HCT116 (cell line): ENCODE results near the gene CERS6. TPM values are rescaled to one million over a fixed set of nuclear protein-coding genes. Genes with fewer than 3 reads are reported as not detected.

Source experiments
- ATAC-seq: fragments of 200-7000 bp; cut with Tn5 transposase; 2 replicates; pipeline ENCODE4 v1.9.1; 2020; ENCODE audit warnings: mild to moderate bottlenecking, moderate library complexity
- BruUV-seq: library from RNA; stranded (reverse); fragments of 400-500 nt; replicated peaks from 2 replicates; lab custom pipeline; 2021; lab: Mats Ljungman, UMichigan
- CTCF ChIA-PET: fragments of 300-600 bp; sonication (Branson Sonifier 250); formaldehyde crosslinking; loops from one replicate; lab custom pipeline; 2021; ENCODE audit warnings: antibody characterized with exemption; lab: Charles Lee
- POLR2A ChIA-PET: fragments of 300-600, 350-600 bp; sonication (Branson Sonifier 250); formaldehyde crosslinking; loops from one replicate; lab custom pipeline; 2021; ENCODE audit warnings: antibody characterized with exemption; lab: Charles Lee
- RAD21 ChIA-PET, 2 experiments: fragments of 300-600 bp; sonication (Branson Sonifier 250); formaldehyde crosslinking; loops; one replicate each; lab custom pipeline; 2023; ENCODE audit warnings: low total read pairs in 2 of 2; ENCODE audit not compliant: uncharacterized antibody in 2 of 2, unreplicated experiment in 2 of 2, low non-redundant PET in 1 of 2; lab: Charles Lee
- DNase-seq: peaks from one replicate; pipeline ENCODE4 v3.0.0-alpha.2; 2010; ENCODE audit warnings: low read depth, low spot score
- H2AFZ ChIP-seq: fragments of 200-600 bp; shearing (Covaris generic), sonication (generic); 2 replicates; pipeline ENCODE4 v1.6.1; 2017; ENCODE audit warnings: low read depth, mixed run types, mixed read lengths, antibody characterized with exemption, low read length; ENCODE audit not compliant: poor library complexity, severe bottlenecking
- H3K27ac ChIP-seq: 2 replicates; pipeline ENCODE4 v1.5.1; 2012; ENCODE audit warnings: low read depth, low read length
- H3K27me3 ChIP-seq: fragments of 200-600 bp; sonication (generic); 2 replicates; pipeline ENCODE4 v1.6.1; 2016; ENCODE audit warnings: mixed run types, low read length, mixed read lengths; ENCODE audit not compliant: insufficient read depth
- H3K36me3 ChIP-seq, 2 experiments: fragments of 200-500 bp in 1 of 2; fragments of 200-600 bp in 1 of 2; sonication (Bioruptor generic) in 1 of 2; sonication (generic) in 1 of 2; 2 replicates each; pipeline versions ENCODE4 v1.5.1 to v1.6.1; 2014 to 2016; ENCODE audit warnings: low read length in 2 of 2, inconsistent platforms in 1 of 2, mixed read lengths in 1 of 2, mixed run types in 1 of 2; ENCODE audit not compliant: insufficient read depth in 2 of 2, control insufficient read depth in 1 of 2
- H3K4me1 ChIP-seq, 2 experiments: fragments of 200-600 bp in 1 of 2; sonication (generic) in 1 of 2; 2 replicates each; pipeline versions ENCODE4 v1.5.1 to v1.6.1; 2012 to 2017; ENCODE audit warnings: low read length in 2 of 2, inconsistent platforms in 1 of 2, mild to moderate bottlenecking in 1 of 2, mixed read lengths in 1 of 2, mixed run types in 1 of 2, moderate library complexity in 1 of 2; ENCODE audit not compliant: insufficient read depth in 2 of 2, control insufficient read depth in 1 of 2
- H3K4me2 ChIP-seq: fragments of 200-600 bp; sonication (generic); 2 replicates; pipeline ENCODE4 v1.6.1; 2017; ENCODE audit warnings: mixed run types, low read length, mixed read lengths
- H3K4me3 ChIP-seq, 2 experiments: fragments of 200-600 bp in 1 of 2; sonication (generic) in 1 of 2; replicated peaks in 1 of 2; 2 replicates each; pipeline ENCODE4 v1.5.1; 2011 to 2016; ENCODE audit warnings: low read length in 2 of 2, control low read depth in 1 of 2, low read depth in 1 of 2, mild to moderate bottlenecking in 1 of 2, mixed read lengths in 1 of 2, mixed run types in 1 of 2
- H3K79me2 ChIP-seq: fragments of 200-600 bp; sonication (generic); 2 replicates; pipeline ENCODE4 v1.6.1; 2017; ENCODE audit warnings: mild to moderate bottlenecking, mixed run types, low read length, moderate library complexity, mixed read lengths; ENCODE audit not compliant: insufficient read depth
- H3K9ac ChIP-seq: fragments of 200-600 bp; sonication (generic); 2 replicates; pipeline ENCODE4 v1.6.1; 2016; ENCODE audit warnings: low read length, mixed read lengths
- H3K9me2 ChIP-seq: fragments of 200-600 bp; sonication (generic), shearing (Covaris generic); 2 replicates; pipeline ENCODE4 v1.6.1; 2017; ENCODE audit warnings: mixed run types, mild to moderate bottlenecking, moderate library complexity; ENCODE audit not compliant: insufficient read depth
- H3K9me3 ChIP-seq, 2 experiments: fragments of 200-500 bp in 1 of 2; fragments of 200-600 bp in 1 of 2; sonication (Bioruptor generic) in 1 of 2; sonication (generic) in 1 of 2; 2 replicates each; pipeline ENCODE4 v1.6.1; 2014 to 2017; ENCODE audit warnings: low read length in 2 of 2, mixed read lengths in 2 of 2, inconsistent platforms in 1 of 2, low read depth in 1 of 2, mild to moderate bottlenecking in 1 of 2, mixed run types in 1 of 2, moderate library complexity in 1 of 2; ENCODE audit not compliant: control insufficient read depth in 1 of 2, insufficient read depth in 1 of 2
- H4K20me1 ChIP-seq: fragments of 200-600 bp; sonication (generic), shearing (Covaris generic); 2 replicates; pipeline ENCODE4 v1.6.1; 2017; ENCODE audit warnings: mixed run types, mild to moderate bottlenecking, moderate library complexity; ENCODE audit not compliant: insufficient read depth
- CEBPB ChIP-seq: IDR thresholded peaks from 2 replicates; pipeline ENCODE4 v1.6.1; 2012; ENCODE audit warnings: low read depth
- EGR1 ChIP-seq: IDR thresholded peaks from 2 replicates; pipeline ENCODE4 v1.6.1; 2012; ENCODE audit warnings: low read depth
- EZH2 ChIP-seq: fragments of 200-600 bp; sonication (generic); IDR thresholded peaks from 2 replicates; pipeline ENCODE4 v1.6.1; 2017; ENCODE audit warnings: antibody characterized with exemption, mixed run types
- EZH2phosphoT487 ChIP-seq: fragments of 200-600 bp; IDR thresholded peaks from 2 replicates; pipeline ENCODE4 v1.6.1; 2018; ENCODE audit warnings: antibody characterized with exemption, borderline replicate concordance
- FOSL1 ChIP-seq: IDR thresholded peaks from 2 replicates; pipeline ENCODE4 v1.6.1; 2012; ENCODE audit warnings: low read depth
- SIN3A ChIP-seq: IDR thresholded peaks from 2 replicates; pipeline ENCODE4 v1.6.1; 2012; ENCODE audit warnings: low read depth
- intact Hi-C: fragments of 100-400 bp; cut with micrococcal nuclease; formaldehyde crosslinking; loops from 2 replicates; pipeline ENCODE4 v1.10.0; 2022
- total RNA-seq: library from RNA; stranded (reverse); gene quantifications from one replicate; pipeline ENCODE4 v1.2.1, GENCODE V29; 2021; ENCODE audit not compliant: unreplicated experiment

The CERS6 gene
- total RNA-seq, 1 experiment from 2014 or later: 37.0 TPM

DNA sequence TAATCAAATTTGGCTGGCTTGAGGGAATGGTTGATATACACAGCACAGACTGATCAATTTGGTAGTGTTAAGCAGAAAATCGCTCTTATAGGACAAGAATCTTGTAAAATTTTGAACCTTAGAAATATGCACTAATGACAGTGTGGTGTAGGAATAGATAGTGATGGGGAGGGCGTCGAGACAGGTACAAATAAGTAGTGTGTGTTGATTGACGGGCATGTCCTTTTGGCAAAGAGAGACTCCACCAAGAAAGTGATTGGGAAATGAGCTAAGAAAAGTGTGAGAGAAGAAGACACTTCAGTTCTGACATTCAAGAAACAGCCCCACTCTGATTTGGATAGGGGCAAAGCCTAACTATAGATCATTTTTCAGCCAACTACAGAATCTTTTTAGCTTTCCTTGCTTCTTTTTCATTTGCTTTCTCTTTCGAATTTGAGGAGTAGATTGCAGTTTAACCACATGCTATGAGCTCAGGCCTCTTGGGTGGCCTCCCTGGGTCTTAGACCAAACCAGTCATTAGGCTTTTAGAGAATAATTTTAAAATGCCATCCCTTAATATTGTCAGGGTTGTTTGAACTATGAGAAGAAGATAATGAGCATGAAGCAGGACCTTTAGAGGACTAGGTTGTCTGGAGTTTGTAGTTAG is 127.1 kb downstream of the CERS6 start:
- ChIA-PET RAD21 (no interaction called here), CTCF (no interaction called here), POLR2A (no interaction called here)
- BruUV-seq: no TSS peak
- no peaks in the 10 kb centered on the region for H3K36me3 ChIP-seq
- no peaks in the 10 kb centered on the region for H3K27me3 ChIP-seq
- H2AFZ ChIP-seq: no peak overlapping the region
- ATAC-seq: no peak
- peaks cover 4% of the 10 kb centered on the region; the same call in 1 of the 2 replicates for H4K20me1 ChIP-seq
- no peak for TF ChIP-seq FOSL1
- no peak for TF ChIP-seq CEBPB
- no peak for TF ChIP-seq SIN3A
- no peak for TF ChIP-seq EZH2phosphoT487
- TF ChIP-seq EGR1: no peak
- peak overlapping the region; percentile 39 for H3K4me2 ChIP-seq
- peaks cover 5 to 20% of the 10 kb centered on the region in 2 experiments; a peak in 3 of 4 replicates for H3K4me1 ChIP-seq
- DNase-seq: no peak
- H3K9ac ChIP-seq: no peak overlapping the region
- H3K27ac ChIP-seq: no peak overlapping the region; the same call in 1 of the 2 replicates
- H3K9me3 ChIP-seq: no peaks in the 10 kb centered on the region
- intact Hi-C loops: no loop called here
- H3K79me2 ChIP-seq: peaks cover 13% of the 10 kb centered on the region; the same call in 1 of the 2 replicates
- no peaks in the 10 kb centered on the region for H3K9me2 ChIP-seq
- H3K4me3 ChIP-seq: no peak overlapping the region

DNA sequence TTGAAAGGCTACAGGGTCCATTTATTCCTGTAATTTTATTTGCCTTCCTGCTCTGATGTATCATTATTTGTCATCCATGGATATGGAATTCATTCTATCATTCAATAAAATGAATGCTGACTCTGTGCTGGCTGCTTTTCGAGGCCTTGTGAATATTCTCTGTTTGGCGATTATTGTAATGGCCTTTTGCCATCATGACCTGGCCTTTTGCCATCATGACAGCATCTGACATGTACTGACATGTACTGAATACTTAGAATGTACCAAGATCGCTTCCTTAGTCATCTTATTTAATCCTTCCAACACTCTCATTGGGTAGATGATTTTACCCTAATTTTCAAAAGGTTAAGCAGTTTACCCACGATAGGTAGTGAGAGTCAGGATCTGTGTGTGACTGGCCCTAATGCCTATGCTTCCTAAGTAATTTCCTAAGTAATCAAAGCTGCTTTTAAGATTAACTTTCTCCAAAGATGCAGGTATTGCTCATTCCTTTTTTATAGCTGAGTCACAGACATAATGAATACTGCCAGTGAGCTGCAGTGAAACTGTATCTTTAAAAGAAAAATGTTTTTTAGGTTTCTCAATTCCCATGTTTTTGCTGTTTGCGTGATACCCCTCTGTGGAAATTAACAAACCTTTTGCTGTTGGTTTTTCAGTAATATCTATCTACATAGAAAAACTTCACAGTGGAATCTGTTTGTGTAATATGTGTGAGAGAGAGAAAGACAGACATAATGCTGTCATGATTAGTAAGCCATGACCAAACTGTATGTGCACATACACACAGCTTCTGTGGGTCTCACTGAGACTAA is 127.8 kb downstream of the CERS6 start:
- H3K27me3 ChIP-seq: no peaks in the 10 kb centered on the region
- no TSS peak for BruUV-seq

More for the DNA sequence above, 127.8 kb downstream of the CERS6 start:
- ATAC-seq: peak; percentile 25; the same call in 1 of the 2 replicates
- no peak for DNase-seq
- H3K4me2 ChIP-seq: peak overlapping the region; percentile 39
- TF ChIP-seq FOSL1: peak; percentile 56
- no peak for TF ChIP-seq EZH2
- peaks cover 4% of the 10 kb centered on the region; the same call in 1 of the 2 replicates for H4K20me1 ChIP-seq
- peak overlapping the region; percentile 42; the same call in 1 of the 2 replicates for H3K27ac ChIP-seq
- H3K9me2 ChIP-seq: no peaks in the 10 kb centered on the region
- H3K4me1 ChIP-seq: peaks cover 5 to 20% of the 10 kb centered on the region in 2 experiments; a peak in 3 of 4 replicates
- no peaks in the 10 kb centered on the region for H3K36me3 ChIP-seq
- ChIA-PET POLR2A (no interaction called here), RAD21 (no interaction called here), CTCF (no interaction called here)
- intact Hi-C loops: no loop called here
- peaks cover 13% of the 10 kb centered on the region; the same call in 1 of the 2 replicates for H3K79me2 ChIP-seq
- H3K9ac ChIP-seq: no peak overlapping the region
- H3K4me3 ChIP-seq: no peak overlapping the region
- H2AFZ ChIP-seq: no peak overlapping the region
- H3K9me3 ChIP-seq: no peaks in the 10 kb centered on the region
